ENCODE measurements around the gene CYTH4. TPM values are rescaled to one million over a fixed set of nuclear protein-coding genes. Genes with fewer than 3 reads are reported as not detected.

CYTH4 gene
- total RNA-seq, 2 donors from 2014 or later = 50.8 to 78.0 TPM

DNA sequence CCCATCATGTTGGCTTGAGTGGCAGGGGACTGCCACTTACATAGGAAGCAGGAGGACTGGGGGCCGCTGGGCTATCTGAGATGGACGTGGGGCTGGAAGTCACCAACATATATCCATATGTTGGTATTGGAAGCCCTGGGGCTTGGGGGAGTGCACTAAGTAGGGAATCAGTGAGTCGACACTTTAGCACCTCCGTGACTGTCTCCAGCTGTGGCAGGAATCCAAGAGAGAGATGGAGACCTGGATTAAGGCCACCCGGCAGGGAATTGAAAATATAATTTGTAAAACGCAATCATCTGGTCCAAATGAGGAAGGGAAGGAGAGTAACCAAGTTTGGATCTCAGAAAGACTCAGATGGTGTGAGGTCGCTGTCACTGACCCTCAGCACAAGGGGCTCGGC, 76.6 kb downstream of the CYTH4 start:
- Histone ChIP-seq H3K9me3 (no peaks in the 10 kb centered on the region), H3K27me3 (replicated peaks; ENCODE audit: insufficient read depth) (no peaks in the 10 kb centered on the region), H3K27ac (no peak overlapping the region), H3K36me3 (no peaks in the 10 kb centered on the region), H3K4me1 (ENCODE audit: control insufficient read depth in 1 of 2, low read depth in 2 of 2) (no peaks in the 10 kb centered on the region), H3K4me3 (no peak overlapping the region)
- DNase-seq (ENCODE audit: low spot score) (no peak), ATAC-seq (ENCODE audit: insufficient number of reproducible peaks, low FRiP score, low read depth) (no peak)
- TF ChIP-seq, protein P1, sequence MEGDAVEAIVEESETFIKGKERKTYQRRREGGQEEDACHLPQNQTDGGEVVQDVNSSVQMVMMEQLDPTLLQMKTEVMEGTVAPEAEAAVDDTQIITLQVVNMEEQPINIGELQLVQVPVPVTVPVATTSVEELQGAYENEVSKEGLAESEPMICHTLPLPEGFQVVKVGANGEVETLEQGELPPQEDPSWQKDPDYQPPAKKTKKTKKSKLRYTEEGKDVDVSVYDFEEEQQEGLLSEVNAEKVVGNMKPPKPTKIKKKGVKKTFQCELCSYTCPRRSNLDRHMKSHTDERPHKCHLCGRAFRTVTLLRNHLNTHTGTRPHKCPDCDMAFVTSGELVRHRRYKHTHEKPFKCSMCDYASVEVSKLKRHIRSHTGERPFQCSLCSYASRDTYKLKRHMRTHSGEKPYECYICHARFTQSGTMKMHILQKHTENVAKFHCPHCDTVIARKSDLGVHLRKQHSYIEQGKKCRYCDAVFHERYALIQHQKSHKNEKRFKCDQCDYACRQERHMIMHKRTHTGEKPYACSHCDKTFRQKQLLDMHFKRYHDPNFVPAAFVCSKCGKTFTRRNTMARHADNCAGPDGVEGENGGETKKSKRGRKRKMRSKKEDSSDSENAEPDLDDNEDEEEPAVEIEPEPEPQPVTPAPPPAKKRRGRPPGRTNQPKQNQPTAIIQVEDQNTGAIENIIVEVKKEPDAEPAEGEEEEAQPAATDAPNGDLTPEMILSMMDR (IDR thresholded peaks at IDR 0.05) = no peak

DNA sequence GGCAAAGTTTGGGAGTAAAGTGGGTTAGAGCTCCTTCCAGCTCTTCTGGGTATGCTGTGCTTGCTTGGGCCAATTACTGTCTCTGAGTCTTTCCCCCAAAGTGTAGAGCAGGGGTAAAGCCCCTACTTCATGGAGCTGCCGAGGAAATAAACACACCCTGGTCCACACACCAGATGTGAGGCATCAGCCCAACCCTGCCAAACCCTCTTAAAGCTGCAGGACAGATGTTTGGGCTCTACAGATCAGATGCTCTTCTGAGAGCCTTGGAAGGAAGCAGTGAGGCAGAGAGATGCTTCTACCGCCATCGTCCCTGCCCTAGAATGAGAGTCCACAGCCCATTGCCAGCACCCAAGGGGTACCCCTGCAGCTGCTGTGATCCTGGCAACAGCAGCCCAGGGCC, 80.3 kb downstream of the CYTH4 start:
- no peaks in the 10 kb centered on the region for H3K27me3 ChIP-seq (replicated peaks; ENCODE audit: insufficient read depth)
- TF ChIP-seq, protein P1 (IDR thresholded peaks at IDR 0.05) = no peak
- H3K4me3 ChIP-seq = no peak overlapping the region
- no peaks in the 10 kb centered on the region for H3K9me3 ChIP-seq
- H3K4me1 ChIP-seq (ENCODE audit: control insufficient read depth in 1 of 2, low read depth in 2 of 2) = no peaks in the 10 kb centered on the region
- H3K27ac ChIP-seq = no peak overlapping the region
- DNase-seq (ENCODE audit: low spot score) = no peak
- H3K36me3 ChIP-seq = no peaks in the 10 kb centered on the region
- ATAC-seq (ENCODE audit: insufficient number of reproducible peaks, low FRiP score, low read depth) = no peak

GRCh38 chr22:37363261-37363992, 81.1 kb downstream of the CYTH4 start:
- Histone ChIP-seq H3K27ac (no peak overlapping the region), H3K4me1 (ENCODE audit: control insufficient read depth in 1 of 2, low read depth in 2 of 2) (no peaks in the 10 kb centered on the region), H3K4me3 (no peak overlapping the region), H3K36me3 (no peaks in the 10 kb centered on the region), H3K9me3 (no peaks in the 10 kb centered on the region), H3K27me3 (replicated peaks; ENCODE audit: insufficient read depth) (no peaks in the 10 kb centered on the region)
- ATAC-seq (ENCODE audit: insufficient number of reproducible peaks, low FRiP score, low read depth) = no peak
- TF ChIP-seq, protein P1 (IDR thresholded peaks at IDR 0.05) = no peak
- no peak for DNase-seq (ENCODE audit: low spot score)

Other genes with a start within 250 kb of the CYTH4 start
- 10 to 100 TPM; 16.7 to 32.4 TPM for gene KCTD17, start 230.8 kb upstream of the CYTH4 start, total RNA-seq
- gene TMPRSS6, start 172.8 kb upstream of the CYTH4 start, total RNA-seq = not detected
- gene IL2RB, start 132.6 kb upstream of the CYTH4 start, total RNA-seq = 10 to 100 TPM in 1 of 2 donors, 1 to 10 TPM in 1; 2.0 to 13.1 TPM
- 1 to 10 TPM; 1.9 to 2.1 TPM for gene C1QTNF6, start 94.3 kb upstream of the CYTH4 start, total RNA-seq
- gene SSTR3, start 70.0 kb upstream of the CYTH4 start, total RNA-seq = not detected
- 10 to 100 TPM; 10.7 to 16.2 TPM for gene RAC2, start 38.2 kb upstream of the CYTH4 start, total RNA-seq
- gene ELFN2, start 145.0 kb downstream of the CYTH4 start, total RNA-seq = not detected
- gene MFNG, start 203.9 kb downstream of the CYTH4 start, total RNA-seq = 10 to 100 TPM; 18.1 to 25.5 TPM
- 10 to 100 TPM in 1 of 2 donors, 1 to 10 TPM in 1; 7.2 to 11.0 TPM for gene CARD10, start 236.9 kb downstream of the CYTH4 start, total RNA-seq

Measured in thoracic aorta (tissue), 2 donors.